GM18519 (cell line): ENCODE measurements around the gene DGKB.

Experiments
- ATAC-seq: cut with Tn5 transposase; IDR thresholded peaks from one replicate; pipeline ENCODE4 v1.9.1; 2021; ENCODE audit warnings: mild to moderate bottlenecking, moderate library complexity; ENCODE audit not compliant: unreplicated experiment, low FRiP score

DGKB gene

GRCh38 chr7:14698239-14698638, 204.3 kb downstream of the DGKB start:
- no peak for ATAC-seq

- ATAC-seq, result no peak
Measured at GRCh38 chr7:14697684-14698083, 204.9 kb downstream of the DGKB start.

DNA sequence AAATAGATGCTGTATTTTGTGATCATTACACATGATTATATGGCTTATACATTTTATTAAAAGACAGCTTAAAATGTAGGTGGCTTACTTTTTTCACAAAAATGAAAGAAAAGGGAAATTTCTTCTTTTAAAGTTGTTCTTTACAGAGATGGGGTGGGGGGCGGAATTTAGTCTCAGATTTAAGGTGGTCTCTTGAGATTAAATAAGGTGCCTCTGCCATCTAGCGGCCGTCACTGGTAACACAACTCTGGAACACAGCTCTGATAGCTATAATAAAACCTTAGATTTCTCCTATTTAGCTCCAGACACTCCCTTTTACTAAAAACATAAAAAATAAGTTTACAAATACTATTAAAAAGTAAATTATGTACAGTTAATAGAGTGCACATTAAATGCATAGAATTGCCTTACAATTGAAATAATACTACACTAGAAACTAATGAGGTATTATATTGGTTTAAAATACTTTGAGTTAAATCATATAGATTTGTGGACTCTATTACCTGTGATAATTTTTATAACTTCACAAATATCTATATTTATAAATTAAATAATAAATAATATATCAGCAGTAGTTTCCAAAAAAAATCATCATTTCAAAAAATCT, 210.9 kb downstream of the DGKB start:
- ATAC-seq, result no peak

DNA sequence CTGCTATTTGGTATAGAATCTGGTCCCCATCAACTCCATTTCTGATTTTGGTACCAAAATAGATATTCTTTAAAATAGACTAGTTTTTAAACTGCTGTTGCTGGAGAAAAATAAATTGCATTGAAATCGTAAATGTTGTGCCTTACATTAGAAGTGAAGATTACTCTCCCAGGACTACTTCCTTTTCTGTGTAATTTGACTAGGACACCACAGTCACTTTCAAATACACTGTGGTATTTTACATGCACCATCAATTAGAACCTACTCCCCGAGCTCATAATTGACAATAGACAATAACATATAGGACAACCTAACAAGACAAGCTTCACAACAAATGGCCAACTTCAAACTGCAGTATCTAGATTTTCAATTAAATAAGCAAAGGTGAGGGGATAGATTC, 211.5 kb downstream of the DGKB start:
- no peak for ATAC-seq

- no peak for ATAC-seq
Measured at GRCh38 chr7:14690486-14690885, 212.1 kb downstream of the DGKB start.

- no peak for ATAC-seq
Measured at GRCh38 chr7:14690075-14690474, 212.5 kb downstream of the DGKB start.

- no peak for ATAC-seq
Measured at GRCh38 chr7:14688208-14688607, 214.3 kb downstream of the DGKB start.

DNA sequence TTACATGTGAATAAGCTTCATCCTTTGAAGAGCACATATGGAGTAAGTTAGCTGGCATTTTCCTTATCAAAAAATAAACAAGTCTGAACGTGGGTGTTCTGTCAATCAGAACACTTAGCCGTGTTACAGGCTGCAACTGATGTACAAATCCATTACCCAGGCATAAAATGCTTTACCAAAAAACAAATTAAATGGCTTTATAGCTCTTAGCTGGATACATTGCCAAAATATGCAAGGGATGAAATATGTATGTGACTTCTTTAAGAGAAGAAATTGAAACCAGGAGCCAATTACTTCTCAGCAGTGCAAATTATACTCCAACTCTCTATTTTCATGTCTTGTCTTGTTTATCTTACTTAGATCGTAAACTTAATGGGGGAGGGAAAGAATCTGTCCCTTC, 214.8 kb downstream of the DGKB start:
- ATAC-seq, result no peak

DNA sequence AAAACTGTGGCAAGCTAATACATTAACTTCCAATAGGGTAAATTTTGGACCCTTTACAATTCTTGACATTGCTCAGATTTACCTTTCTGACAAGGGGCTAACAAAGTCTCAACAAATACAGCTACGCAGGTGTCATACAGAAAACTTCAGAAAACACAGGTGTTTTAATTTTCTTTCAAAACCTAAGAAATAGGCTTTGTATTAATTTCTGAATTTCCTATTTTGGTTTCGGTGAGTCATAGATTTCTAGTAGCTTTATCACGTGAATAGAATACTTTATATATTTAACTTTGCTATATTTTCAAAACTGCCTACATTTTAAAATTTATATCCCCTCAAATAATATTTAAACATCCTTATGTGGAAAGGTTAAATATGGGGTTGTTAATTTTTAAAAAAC, 215.3 kb downstream of the DGKB start:
- ATAC-seq, result no peak

DNA sequence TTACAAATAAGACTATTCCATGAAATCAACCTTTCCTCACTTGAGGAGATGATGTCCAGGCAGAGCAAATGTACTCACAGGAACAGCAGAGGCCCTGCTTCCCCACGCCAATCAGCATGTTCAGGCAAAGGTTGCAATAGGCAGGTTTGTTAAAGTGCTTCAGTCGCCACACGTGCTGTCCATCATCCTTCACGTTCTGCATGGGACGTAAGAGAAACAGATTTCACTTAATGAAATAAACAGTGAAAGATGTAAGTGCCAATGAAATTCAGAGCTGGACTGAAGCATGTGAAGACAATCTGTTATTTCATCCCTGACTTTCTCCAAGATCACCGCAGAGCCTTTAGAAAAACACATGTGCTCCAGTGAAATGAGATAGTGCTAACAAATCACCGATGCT, 217.4 kb downstream of the DGKB start:
- ATAC-seq, result no peak

DNA sequence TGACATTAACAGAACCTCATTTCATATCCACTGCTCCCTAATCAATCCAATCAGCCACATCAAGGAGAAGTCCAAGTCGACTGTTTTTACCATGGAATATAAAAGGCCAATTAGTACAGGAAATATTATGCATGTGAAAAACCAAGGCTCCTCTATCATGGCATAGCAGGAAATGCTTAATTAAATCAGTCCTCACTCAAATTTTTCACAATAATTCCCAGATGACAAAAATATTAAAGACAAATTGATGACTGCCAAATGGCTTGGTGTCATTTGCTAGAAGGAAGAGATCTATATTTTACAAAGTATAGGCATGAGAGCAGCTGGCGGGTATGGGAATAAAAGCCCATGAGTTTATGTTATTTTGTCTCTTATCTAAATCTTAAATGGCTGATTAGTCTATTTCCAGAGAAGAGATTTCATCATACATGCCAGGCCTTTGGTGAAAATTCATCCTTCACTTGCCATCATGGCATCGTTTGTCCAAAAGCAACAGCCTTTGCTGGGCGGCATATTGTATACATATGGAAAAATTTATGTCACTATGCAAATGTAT, 219.6 kb downstream of the DGKB start:
- ATAC-seq, result no peak

DNA sequence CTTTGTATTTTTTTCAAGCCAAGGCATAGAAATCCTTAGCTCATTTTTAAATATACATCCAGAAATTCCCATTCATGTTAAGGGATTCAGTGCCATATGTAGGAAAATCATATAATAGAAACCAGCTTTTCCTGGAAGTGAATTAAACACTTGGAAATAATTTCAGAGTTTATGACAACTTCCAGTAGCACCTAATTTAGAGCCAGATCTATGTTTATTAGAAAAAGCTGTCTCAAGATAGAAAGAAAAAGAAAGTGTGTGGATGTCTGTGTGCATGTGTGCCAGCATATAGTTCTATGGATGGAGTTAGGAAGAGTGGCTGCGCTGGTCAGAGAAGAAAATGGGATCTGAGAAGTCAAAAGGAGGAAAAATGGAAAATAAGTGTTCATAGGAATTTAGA, 225.7 kb downstream of the DGKB start:
- no peak for ATAC-seq

DNA sequence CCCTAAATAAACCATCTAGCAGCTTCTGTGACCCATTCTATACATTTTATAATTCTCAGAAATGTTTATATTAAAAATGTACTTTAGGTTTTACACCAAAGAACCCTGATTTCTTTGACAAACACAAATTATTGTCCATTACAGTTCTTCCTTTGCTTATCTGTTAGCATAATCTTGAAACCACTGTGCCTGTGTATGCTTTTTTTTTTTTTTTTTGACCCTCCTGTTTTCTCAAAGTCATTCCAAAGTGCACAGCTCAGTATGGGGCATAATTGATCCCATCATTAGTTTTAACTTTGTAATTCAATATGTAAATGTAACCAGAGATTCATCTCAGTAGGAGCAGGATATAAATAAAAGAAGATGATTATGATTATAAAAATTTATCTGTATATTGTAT, 229.3 kb downstream of the DGKB start:
- no peak for ATAC-seq

DNA sequence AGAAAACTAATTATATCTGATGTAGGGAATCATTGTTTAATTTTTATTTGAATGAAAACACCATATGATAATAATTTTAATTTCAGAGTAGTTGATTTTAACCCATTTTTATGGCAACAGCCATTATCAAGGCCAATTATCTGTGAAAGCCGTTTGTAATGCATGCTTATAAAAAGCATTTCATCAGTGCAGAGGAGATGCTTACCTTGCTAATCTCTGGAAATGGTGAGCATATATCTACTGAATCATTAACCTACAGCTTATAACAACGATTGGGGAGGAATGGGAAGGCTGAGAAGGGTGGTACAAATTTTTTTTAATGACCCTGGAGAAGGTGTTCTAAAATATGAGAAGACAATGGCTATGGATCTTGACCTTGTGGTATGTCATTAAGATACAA, 235.6 kb downstream of the DGKB start:
- no peak for ATAC-seq

- ATAC-seq, result no peak
Measured at GRCh38 chr7:14666304-14666703, 236.2 kb downstream of the DGKB start.

GRCh38 chr7:14639801-14640200, 262.8 kb downstream of the DGKB start:
- no peak for ATAC-seq

DNA sequence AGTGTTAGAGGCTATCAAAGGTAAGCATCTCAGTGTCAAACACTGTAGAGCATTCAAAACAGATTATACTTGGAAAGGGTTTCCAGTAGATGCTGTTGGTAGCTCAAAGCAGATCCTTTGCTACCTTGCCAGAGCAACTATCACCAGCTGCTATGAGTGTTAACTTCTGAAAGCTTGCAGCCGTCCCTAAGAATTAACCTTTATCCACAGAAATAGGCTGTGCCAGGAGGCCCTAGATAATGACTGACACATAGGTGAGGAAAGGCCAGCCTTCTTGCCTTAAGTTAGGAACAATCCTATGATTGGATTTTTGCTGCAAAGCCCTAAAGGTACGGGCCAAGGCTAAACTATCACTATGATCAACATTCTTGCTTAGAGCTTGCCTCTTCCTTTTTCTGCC, 263.2 kb downstream of the DGKB start:
- ATAC-seq, result no peak

GRCh38 chr7:14637968-14638367, 264.6 kb downstream of the DGKB start:
- no peak for ATAC-seq

DNA sequence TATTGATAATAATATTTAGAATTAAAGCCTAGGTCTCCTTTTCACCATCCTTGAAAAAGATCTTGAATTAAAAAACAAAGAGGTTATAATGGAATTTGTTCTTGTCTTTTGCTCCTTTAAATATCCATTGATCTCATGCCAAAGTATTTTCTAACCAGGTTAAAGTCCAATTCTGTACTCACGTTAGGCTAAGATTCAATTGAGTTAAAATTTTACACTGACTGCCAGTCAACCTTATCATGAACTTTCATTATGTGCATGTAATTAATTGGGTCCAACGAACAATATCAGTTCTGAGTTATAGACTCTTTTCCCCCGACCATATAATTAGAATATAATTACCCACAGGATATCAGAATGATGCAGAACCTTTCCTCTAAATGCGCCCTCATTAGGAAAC, 266.6 kb downstream of the DGKB start:
- no peak for ATAC-seq

GRCh38 chr7:14630048-14630447, 272.5 kb downstream of the DGKB start:
- no peak for ATAC-seq

DNA sequence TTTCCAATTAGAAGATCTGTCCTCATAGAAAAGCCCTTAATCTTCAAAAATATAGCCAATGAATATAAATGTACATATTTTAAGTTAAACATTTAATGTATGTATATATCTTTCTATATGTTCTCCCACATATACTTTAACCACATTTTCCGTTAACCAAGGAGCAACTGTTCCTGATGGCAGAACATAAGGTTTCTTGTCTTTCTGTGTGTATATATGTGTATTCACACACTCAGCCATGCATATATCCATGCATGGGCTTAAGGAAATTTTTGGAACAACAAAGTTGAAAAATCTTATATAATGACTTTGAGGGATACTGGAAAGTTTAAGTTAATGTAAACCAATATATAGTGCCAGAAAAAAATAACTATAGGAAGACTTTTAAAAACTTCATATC, 274.0 kb downstream of the DGKB start:
- ATAC-seq, result no peak

- no peak for ATAC-seq
Measured at GRCh38 chr7:14626076-14626475, 276.5 kb downstream of the DGKB start.

DNA sequence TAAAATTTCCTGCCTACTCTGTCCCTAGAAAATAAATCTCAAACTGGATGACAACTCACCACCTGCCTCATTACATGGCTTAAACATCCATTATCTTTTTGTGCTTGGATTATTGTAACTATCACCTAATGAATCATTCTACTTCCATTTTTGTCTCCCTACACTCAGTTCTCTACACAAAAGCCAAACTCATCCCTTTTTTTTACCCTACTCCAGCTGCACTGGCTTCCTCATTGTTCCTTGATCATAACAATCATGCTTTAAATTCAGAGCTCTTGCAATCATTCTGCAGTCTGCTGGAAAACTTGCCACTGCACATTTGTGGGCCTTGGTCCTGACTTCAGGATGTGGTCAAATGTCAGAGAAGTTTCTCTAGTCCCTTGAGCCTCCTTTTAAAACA, 280.0 kb downstream of the DGKB start:
- ATAC-seq, result no peak
